HepG2 (cell line): ENCODE results near the gene BMP8A. TPM values are rescaled to one million over a fixed set of nuclear protein-coding genes. Genes with fewer than 3 reads are reported as not detected.

ENCODE experiments used
- ATAC-seq: fragments of 200-7000 bp; cut with Tn5 transposase; 3 replicates; pipeline ENCODE4 v1.9.1; 2020; ENCODE audit warnings: mild to moderate bottlenecking, moderate library complexity
- BruUV-seq: library from RNA; stranded (reverse); fragments of 400-500 nt; replicated peaks from 2 replicates; lab custom pipeline; 2021; lab: Mats Ljungman, UMichigan
- CTCF ChIA-PET: fragments of 300-600 bp; formaldehyde crosslinking; extraction: SDS; loops from one replicate; lab custom pipeline; 2021; ENCODE audit warnings: low total read pairs, inconsistent platforms, low intra/inter-chr PET ratio; lab: Yijun Ruan, JAX
- POLR2A ChIA-PET: fragments of 350-600 bp; sonication (Branson Sonifier 250); formaldehyde crosslinking; loops from one replicate; lab custom pipeline; 2020; ENCODE audit warnings: antibody characterized with exemption, inconsistent platforms; lab: Yijun Ruan, JAX
- DNase-seq: peaks from one replicate; pipeline ENCODE4 v3.0.0-alpha.2; 2015; ENCODE audit warnings: low spot score
- FAIRE-seq: peaks from 3 replicates; lab custom pipeline; 2011; peaks lifted over from hg19 to GRCh38; lab: Jason Lieb, UNC
- H2AFZ ChIP-seq: one replicate; pipeline ENCODE4 v1.6.1; 2011; ENCODE audit warnings: low read length, inconsistent platforms
- H3K27ac ChIP-seq: fragments of 300-600 bp; 3 replicates; pipeline ENCODE4 v1.8.0; 2011; ENCODE audit warnings: mixed run types, mild to moderate bottlenecking, mixed read lengths, low read length, inconsistent platforms; ENCODE audit not compliant: insufficient read depth; ENCODE audit errors: extremely low read length
- H3K27me3 ChIP-seq, 2 experiments: fragments of 200-600 bp in 1 of 2; 2 replicates in 1 of 2; 3 replicates in 1 of 2; pipeline versions ENCODE4 v1.6.0 to v1.8.0; 2011; ENCODE audit warnings: low read length in 2 of 2, mild to moderate bottlenecking in 2 of 2, moderate library complexity in 2 of 2, inconsistent platforms in 1 of 2; ENCODE audit not compliant: insufficient read depth in 2 of 2, control insufficient read depth in 1 of 2
- H3K36me3 ChIP-seq, 2 experiments: fragments of 200-600 bp in 1 of 2; replicated peaks in 1 of 2; 2 replicates in 1 of 2; 3 replicates in 1 of 2; pipeline versions ENCODE4 v1.5.1 to v1.8.0; 2011; ENCODE audit warnings: low read length in 2 of 2, inconsistent platforms in 1 of 2; ENCODE audit not compliant: insufficient read depth in 2 of 2, control insufficient read depth in 1 of 2
- H3K4me1 ChIP-seq: 2 replicates; pipeline ENCODE4 v1.5.1; 2012; ENCODE audit warnings: low read length, inconsistent platforms; ENCODE audit not compliant: insufficient read depth
- H3K4me2 ChIP-seq: 2 replicates; pipeline ENCODE4 v1.6.0; 2011; ENCODE audit warnings: low read depth, low read length, inconsistent platforms
- H3K4me3 ChIP-seq, 3 experiments: fragments of 200-600 bp in 1 of 3; sonication (generic), shearing (Covaris generic) in 1 of 3; replicated peaks in 1 of 3; 2 replicates each; pipeline ENCODE4 v1.5.1; 2011 to 2016; ENCODE audit warnings: low read length in 3 of 3, inconsistent platforms in 2 of 3, low read depth in 2 of 3, mild to moderate bottlenecking in 2 of 3, control low read depth in 1 of 3, mixed read lengths in 1 of 3; ENCODE audit not compliant: insufficient read depth in 1 of 3
- H3K79me2 ChIP-seq: one replicate; pipeline ENCODE4 v1.6.1; 2011; ENCODE audit warnings: low read length, inconsistent platforms; ENCODE audit not compliant: insufficient read depth
- H3K9ac ChIP-seq: 2 replicates; pipeline ENCODE4 v1.6.0; 2011; ENCODE audit warnings: mild to moderate bottlenecking, low read depth, low read length, inconsistent platforms; ENCODE audit not compliant: insufficient read depth
- H3K9me3 ChIP-seq: 2 replicates; pipeline ENCODE4 v1.5.1; 2012; ENCODE audit warnings: mild to moderate bottlenecking, low read length
- H4K20me1 ChIP-seq: 2 replicates; pipeline ENCODE4 v1.6.0; 2011; ENCODE audit warnings: inconsistent platforms, mild to moderate bottlenecking, low read length, moderate library complexity; ENCODE audit not compliant: insufficient read depth
- CTCF ChIP-seq: sonication (generic); formaldehyde crosslinking; IDR thresholded peaks from 2 replicates; pipeline ENCODE4 v1.5.0; 2020; ENCODE audit warnings: mild to moderate bottlenecking, missing genetic modification reagents, moderate library complexity
- EHMT2 ChIP-seq: fragments of 200-600 bp; sonication (generic); IDR thresholded peaks from 2 replicates; pipeline ENCODE4 v1.7.0; 2017; ENCODE audit warnings: antibody characterized with exemption, low read depth, low read length, borderline replicate concordance
- GMEB2 ChIP-seq: IDR thresholded peaks from 2 replicates; pipeline ENCODE4 v1.6.1; 2016; ENCODE audit warnings: missing biosample characterization, missing genetic modification reagents, low read depth
- KDM3A ChIP-seq: IDR thresholded peaks from 2 replicates; pipeline ENCODE4 v1.6.1; 2018; ENCODE audit warnings: low read depth, missing compliant biosample characterization
- PHF20 ChIP-seq: sonication (generic); formaldehyde crosslinking; IDR thresholded peaks from 2 replicates; pipeline ENCODE4 v1.5.0; 2020; ENCODE audit warnings: mild to moderate bottlenecking, missing genetic modification reagents
- RXRB ChIP-seq: IDR thresholded peaks from 2 replicates; pipeline ENCODE4 v1.6.1; 2016; ENCODE audit warnings: borderline replicate concordance, missing genetic modification reagents, missing compliant biosample characterization
- TFDP2 ChIP-seq: sonication (generic); formaldehyde crosslinking; IDR thresholded peaks from 2 replicates; pipeline ENCODE4 v1.4.0; 2020; ENCODE audit warnings: missing genetic modification reagents
- THRA ChIP-seq: sonication (generic); formaldehyde crosslinking; IDR thresholded peaks from 2 replicates; pipeline ENCODE4 v1.4.0; 2020; ENCODE audit warnings: missing genetic modification reagents, borderline replicate concordance
- ZNF138 ChIP-seq: sonication (generic); formaldehyde crosslinking; IDR thresholded peaks from 2 replicates; pipeline ENCODE4 v1.5.0; 2020; ENCODE audit warnings: mild to moderate bottlenecking, low read depth, missing genetic modification reagents
- ZNF441 ChIP-seq: sonication (generic); formaldehyde crosslinking; IDR thresholded peaks from 2 replicates; pipeline ENCODE4 v1.7.0; 2021; ENCODE audit warnings: missing genetic modification reagents, borderline replicate concordance
- ZNF572 ChIP-seq: sonication (generic); formaldehyde crosslinking; IDR thresholded peaks from 2 replicates; pipeline ENCODE4 v1.5.1; 2020; ENCODE audit warnings: mild to moderate bottlenecking, missing genetic modification reagents
- ZNF574 ChIP-seq: sonication (generic); formaldehyde crosslinking; IDR thresholded peaks from 2 replicates; pipeline ENCODE4 v1.4.0; 2020; ENCODE audit warnings: missing genetic modification reagents
- WGBS: methylation state at CpG from one replicate; pipeline ENCODE4 v1.1.6; 2017; ENCODE audit warnings: low lambda C conversion rate; 5-methylcytosine and 5-hydroxymethylcytosine counted together
- in situ Hi-C: cut with HindIII; loops from 2 replicates; pipeline ENCODE4 v1.10.0; 2017; ENCODE audit warnings: low pct_unique_long_range_greater_than_20kb; ENCODE audit not compliant: extremely low pct_ligation_motif_present
- intact Hi-C: fragments of 100-400 bp; cut with micrococcal nuclease; formaldehyde crosslinking; loops from one replicate; pipeline ENCODE4 v1.10.0; 2022; ENCODE audit not compliant: unreplicated experiment
- polyA plus RNA-seq, 8 experiments: library from polyadenylated mRNA; depleted of rRNA in 3 of 8; stranded (reverse) in 7 of 8; unstranded in 1 of 8; fragments of >200 nt; fragmentation: Illumina TruSeq in 4 of 8; extraction: Trizol in 4 of 8; gene quantifications; 2 replicates each; pipeline versions ENCODE4 v1.2.1 to v1.2.3, GENCODE V29; 2011 to 2016; ENCODE audit warnings: low read depth in 4 of 8, missing spikeins in 1 of 8, mixed read lengths in 1 of 8; ENCODE audit not compliant: insufficient read depth in 1 of 8
- total RNA-seq, 5 experiments: library from RNA; depleted of rRNA; stranded (reverse); fragments of >200 nt; fragmentation: Illumina TruSeq; extraction: Trizol; gene quantifications; 2 replicates each; pipeline ENCODE4 v1.2.3, GENCODE V29; 2016; ENCODE audit warnings: low read depth in 1 of 5

BMP8A gene
- total and polyA plus RNA-seq, 2 of the 13 experiments (the other 11 are each of a cell fraction or from before 2014, with no cell fraction given) = 0.05 TPM; not detected in 1

DNA sequence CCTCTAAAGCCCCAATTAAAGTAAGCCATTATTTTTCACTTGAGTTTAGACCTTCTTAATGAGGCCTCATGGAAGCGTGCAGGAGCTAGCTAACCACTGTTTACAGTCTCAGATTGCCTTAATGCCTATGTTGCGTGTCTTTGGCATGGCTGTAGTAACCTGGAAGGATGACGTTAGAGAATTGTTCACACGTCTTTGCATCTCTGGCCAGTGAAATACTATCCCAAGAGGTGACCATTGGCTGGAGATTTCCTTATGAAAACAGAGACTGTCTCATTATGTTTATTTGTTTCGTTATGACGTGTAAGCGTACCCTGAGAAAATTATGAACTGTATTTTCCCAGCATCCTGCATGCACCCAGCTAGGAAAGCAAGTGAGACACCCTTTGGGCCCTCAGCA lies 18.6 kb upstream of the BMP8A start:
- Histone ChIP-seq H2AFZ (no peak overlapping the region), H3K9ac (no peak overlapping the region), H3K36me3 (peaks cover 22 to 53% of the 10 kb centered on the region in 2 experiments), H3K9me3 (no peaks in the 10 kb centered on the region), H4K20me1 (no peaks in the 10 kb centered on the region), H3K4me2 (no peak overlapping the region), H3K79me2 (no peaks in the 10 kb centered on the region), H3K27ac (no peak overlapping the region), H3K4me1 (no peaks in the 10 kb centered on the region), H3K27me3 (no peaks in the 10 kb centered on the region), H3K4me3 (no peak overlapping the region)
- intact Hi-C loops (no loop called here), in situ Hi-C loops (no loop called here)
- no peak for DNase-seq
- POLR2A ChIA-PET = no interaction called here
- BruUV-seq = no TSS peak
- TF ChIP-seq THRA (CRISPR knock-in tag) (no peak), EHMT2 (no peak), ZNF138 (CRISPR knock-in tag) (no peak), RXRB (no peak), TFDP2 (no peak), ZNF572 (CRISPR knock-in tag) (no peak), KDM3A (CRISPR knock-in tag) (no peak), ZNF441 (CRISPR knock-in tag) (no peak), GMEB2 (CRISPR knock-in tag) (no peak), ZNF574 (no peak), CTCF (CRISPR knock-in tag) (no peak), PHF20 (CRISPR knock-in tag) (no peak)
- no peak for ATAC-seq
- 98% methylated on average over 7 of the region's 7 CpGs for WGBS
- CTCF ChIA-PET = no interaction called here
- no peak for FAIRE-seq
